ENCODE results near the gene PIK3C2G. TPM values are rescaled to one million over a fixed set of nuclear protein-coding genes. Genes with fewer than 3 reads are reported as not detected.

PIK3C2G gene
- total RNA-seq, 1 donor = not detected

DNA sequence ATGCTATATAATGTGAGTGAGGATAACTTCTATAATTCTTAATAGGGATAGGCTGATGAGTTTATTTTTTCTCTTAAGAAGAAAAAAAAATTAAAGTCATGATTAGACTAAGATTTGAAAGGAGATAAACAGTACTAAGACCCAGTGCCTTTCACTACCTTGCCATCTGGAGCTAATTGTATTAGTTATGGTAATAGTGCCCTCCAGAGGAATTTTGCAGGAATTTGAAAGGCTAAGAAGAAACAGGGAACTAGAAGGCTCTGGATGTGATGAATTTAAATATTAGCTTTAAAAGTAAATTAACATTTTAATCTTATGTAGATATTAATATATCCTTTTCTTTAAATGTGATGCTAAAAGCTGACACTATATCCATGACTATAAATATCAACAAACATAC, 36.6 kb upstream of the PIK3C2G start:
- TF ChIP-seq, protein P1, sequence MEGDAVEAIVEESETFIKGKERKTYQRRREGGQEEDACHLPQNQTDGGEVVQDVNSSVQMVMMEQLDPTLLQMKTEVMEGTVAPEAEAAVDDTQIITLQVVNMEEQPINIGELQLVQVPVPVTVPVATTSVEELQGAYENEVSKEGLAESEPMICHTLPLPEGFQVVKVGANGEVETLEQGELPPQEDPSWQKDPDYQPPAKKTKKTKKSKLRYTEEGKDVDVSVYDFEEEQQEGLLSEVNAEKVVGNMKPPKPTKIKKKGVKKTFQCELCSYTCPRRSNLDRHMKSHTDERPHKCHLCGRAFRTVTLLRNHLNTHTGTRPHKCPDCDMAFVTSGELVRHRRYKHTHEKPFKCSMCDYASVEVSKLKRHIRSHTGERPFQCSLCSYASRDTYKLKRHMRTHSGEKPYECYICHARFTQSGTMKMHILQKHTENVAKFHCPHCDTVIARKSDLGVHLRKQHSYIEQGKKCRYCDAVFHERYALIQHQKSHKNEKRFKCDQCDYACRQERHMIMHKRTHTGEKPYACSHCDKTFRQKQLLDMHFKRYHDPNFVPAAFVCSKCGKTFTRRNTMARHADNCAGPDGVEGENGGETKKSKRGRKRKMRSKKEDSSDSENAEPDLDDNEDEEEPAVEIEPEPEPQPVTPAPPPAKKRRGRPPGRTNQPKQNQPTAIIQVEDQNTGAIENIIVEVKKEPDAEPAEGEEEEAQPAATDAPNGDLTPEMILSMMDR (IDR thresholded peaks at IDR 0.05; ENCODE audit: extremely low read depth, low read depth, low read length) = peak; percentile 53
- H3K9me3 ChIP-seq (ENCODE audit: low read depth, low read length) = no peaks in the 10 kb centered on the region
- no peaks in the 10 kb centered on the region for H4K20me1 ChIP-seq (ENCODE audit: insufficient read depth, low read length)
- no peak overlapping the region for H3K27ac ChIP-seq (ENCODE audit: low read depth, low read length)
- H3K4me3 ChIP-seq (ENCODE audit: insufficient read depth, low read length) = no peak overlapping the region
- H2AFZ ChIP-seq (ENCODE audit: low read length) = no peak overlapping the region
- no peaks in the 10 kb centered on the region for H3K36me3 ChIP-seq (ENCODE audit: insufficient read depth, low read length)
- peak; percentile 36 for DNase-seq (ENCODE audit: insufficient read length, low spot score, missing footprints)
- H3K4me2 ChIP-seq (ENCODE audit: insufficient read depth, low read length) = no peak overlapping the region
- no peaks in the 10 kb centered on the region for H3K27me3 ChIP-seq (ENCODE audit: insufficient read depth, low read length)
- no peaks in the 10 kb centered on the region for H3K79me2 ChIP-seq (ENCODE audit: insufficient read depth, low read length)
- no peaks in the 10 kb centered on the region for H3K4me1 ChIP-seq (ENCODE audit: insufficient read depth, low read length)

DNA sequence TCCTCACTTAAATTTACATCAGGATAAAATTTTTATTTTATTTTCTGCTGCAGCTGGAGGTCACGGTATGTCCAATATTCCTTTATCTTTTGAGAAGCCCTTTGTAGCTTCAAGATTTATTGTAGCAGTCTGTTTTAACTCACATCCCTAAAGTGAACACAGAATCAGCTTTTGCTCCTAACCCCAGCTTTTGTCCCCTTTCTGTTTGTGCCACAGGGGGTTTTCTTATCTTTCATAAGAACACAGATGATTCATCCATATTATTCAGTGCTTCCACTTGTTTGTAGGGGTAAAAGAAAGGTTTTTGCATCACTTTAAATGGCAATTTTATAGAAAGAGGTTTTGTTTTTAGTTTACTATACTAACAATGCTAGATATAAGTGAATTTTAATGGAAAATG, 21.8 kb upstream of the PIK3C2G start:
- H2AFZ ChIP-seq (ENCODE audit: low read length) = no peak overlapping the region
- H3K4me3 ChIP-seq (ENCODE audit: insufficient read depth, low read length) = no peak overlapping the region
- H3K4me2 ChIP-seq (ENCODE audit: insufficient read depth, low read length) = no peak overlapping the region
- TF ChIP-seq, protein P1 (IDR thresholded peaks at IDR 0.05; ENCODE audit: extremely low read depth, low read depth, low read length) = no peak
- H3K36me3 ChIP-seq (ENCODE audit: insufficient read depth, low read length) = no peaks in the 10 kb centered on the region
- H3K79me2 ChIP-seq (ENCODE audit: insufficient read depth, low read length) = no peaks in the 10 kb centered on the region
- DNase-seq (ENCODE audit: insufficient read length, low spot score, missing footprints) = no peak
- no peaks in the 10 kb centered on the region for H3K4me1 ChIP-seq (ENCODE audit: insufficient read depth, low read length)
- H3K27ac ChIP-seq (ENCODE audit: low read depth, low read length) = no peak overlapping the region
- no peaks in the 10 kb centered on the region for H3K9me3 ChIP-seq (ENCODE audit: low read depth, low read length)
- H3K27me3 ChIP-seq (ENCODE audit: insufficient read depth, low read length) = no peaks in the 10 kb centered on the region
- H4K20me1 ChIP-seq (ENCODE audit: insufficient read depth, low read length) = no peaks in the 10 kb centered on the region

DNA sequence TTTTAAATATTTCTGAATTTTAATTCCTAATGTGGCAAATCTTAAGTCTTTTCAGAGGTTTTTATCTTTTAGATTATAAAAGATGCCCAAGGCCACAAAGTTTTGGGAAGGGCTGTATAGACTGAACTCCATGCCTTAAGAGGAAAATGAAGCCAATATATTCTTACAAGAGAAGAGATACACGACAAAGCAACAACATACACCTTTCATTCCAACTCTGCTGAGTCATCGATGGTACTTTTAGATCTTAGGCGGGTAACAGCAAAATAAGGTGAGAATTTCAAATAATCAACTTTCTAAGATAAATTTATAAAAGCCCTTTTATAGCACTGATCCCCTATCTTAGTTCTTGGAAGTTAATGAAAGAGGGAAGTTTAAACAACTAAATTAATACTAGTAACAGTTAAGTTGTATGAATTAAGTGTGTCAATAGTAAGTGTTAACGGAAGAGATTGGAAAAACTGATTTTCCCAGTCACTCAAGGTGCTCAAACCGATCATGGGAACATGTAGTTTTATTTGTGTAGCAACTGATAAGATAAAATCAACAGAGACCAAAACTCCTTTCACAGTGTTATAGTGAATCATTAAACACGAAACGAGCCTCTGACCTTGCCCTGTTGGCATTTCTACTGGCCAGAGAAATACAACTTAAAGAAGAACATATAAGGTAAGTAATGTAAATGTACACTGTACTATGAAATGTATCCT, 18.8 kb upstream of the PIK3C2G start:
- Histone ChIP-seq H3K36me3 (ENCODE audit: insufficient read depth, low read length) (no peaks in the 10 kb centered on the region), H3K4me3 (ENCODE audit: insufficient read depth, low read length) (no peak overlapping the region), H4K20me1 (ENCODE audit: insufficient read depth, low read length) (no peaks in the 10 kb centered on the region), H3K27me3 (ENCODE audit: insufficient read depth, low read length) (no peaks in the 10 kb centered on the region), H3K27ac (ENCODE audit: low read depth, low read length) (no peak overlapping the region), H3K4me1 (ENCODE audit: insufficient read depth, low read length) (no peaks in the 10 kb centered on the region), H3K4me2 (ENCODE audit: insufficient read depth, low read length) (no peak overlapping the region), H2AFZ (ENCODE audit: low read length) (no peak overlapping the region), H3K9me3 (ENCODE audit: low read depth, low read length) (no peaks in the 10 kb centered on the region), H3K79me2 (ENCODE audit: insufficient read depth, low read length) (no peaks in the 10 kb centered on the region)
- TF ChIP-seq, protein P1 (IDR thresholded peaks at IDR 0.05; ENCODE audit: extremely low read depth, low read depth, low read length) = no peak
- DNase-seq (ENCODE audit: insufficient read length, low spot score, missing footprints) = no peak

DNA sequence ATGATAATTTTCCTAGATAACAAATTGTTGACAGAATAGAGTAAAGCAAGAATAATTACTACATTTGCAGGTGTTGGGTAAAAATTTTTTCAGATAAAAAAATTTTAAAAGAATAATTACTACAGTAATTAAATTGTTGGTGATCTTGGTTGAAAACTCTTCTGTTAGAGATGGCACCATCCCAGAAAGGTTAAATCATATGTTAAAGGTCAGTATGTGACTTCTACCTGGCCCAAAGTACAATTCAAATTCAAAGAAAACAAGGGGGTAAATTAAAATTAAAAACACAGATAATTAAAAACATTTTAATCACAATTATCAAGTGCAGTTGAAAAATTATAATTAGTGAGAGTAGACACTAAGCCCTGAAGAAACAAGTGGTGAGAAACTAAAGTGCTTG, 18.1 kb upstream of the PIK3C2G start:
- H3K36me3 ChIP-seq (ENCODE audit: insufficient read depth, low read length) = no peaks in the 10 kb centered on the region
- H2AFZ ChIP-seq (ENCODE audit: low read length) = no peak overlapping the region
- H3K27me3 ChIP-seq (ENCODE audit: insufficient read depth, low read length) = no peaks in the 10 kb centered on the region
- H3K4me2 ChIP-seq (ENCODE audit: insufficient read depth, low read length) = no peak overlapping the region
- H3K79me2 ChIP-seq (ENCODE audit: insufficient read depth, low read length) = no peaks in the 10 kb centered on the region
- H4K20me1 ChIP-seq (ENCODE audit: insufficient read depth, low read length) = no peaks in the 10 kb centered on the region
- no peak for DNase-seq (ENCODE audit: insufficient read length, low spot score, missing footprints)
- H3K27ac ChIP-seq (ENCODE audit: low read depth, low read length) = no peak overlapping the region
- no peak overlapping the region for H3K4me3 ChIP-seq (ENCODE audit: insufficient read depth, low read length)
- no peaks in the 10 kb centered on the region for H3K4me1 ChIP-seq (ENCODE audit: insufficient read depth, low read length)
- TF ChIP-seq, protein P1 (IDR thresholded peaks at IDR 0.05; ENCODE audit: extremely low read depth, low read depth, low read length) = no peak
- no peaks in the 10 kb centered on the region for H3K9me3 ChIP-seq (ENCODE audit: low read depth, low read length)
